Activated CD4-positive, CD25-positive, alpha-beta regulatory T cell (primary cell): ENCODE measurements around the gene EFHC1.

Experiments
- DNase-seq, 4 experiments: peaks; one replicate each; lab custom pipeline; 2025; lab: John Stamatoyannopoulos, UW

The EFHC1 gene

GRCh38 chr6:52518279-52518945, 98.3 kb downstream of the EFHC1 start:
- DNase-seq, result no peak

GRCh38 chr6:52519618-52520017, 99.5 kb downstream of the EFHC1 start:
- DNase-seq, result no peak

- no peak for DNase-seq
Measured at GRCh38 chr6:52522151-52522626, 102.0 kb downstream of the EFHC1 start.

GRCh38 chr6:52522655-52523054, 102.5 kb downstream of the EFHC1 start:
- no peak for DNase-seq

GRCh38 chr6:52523378-52524142, 103.4 kb downstream of the EFHC1 start:
- DNase-seq, result no peak

- no peak for DNase-seq
Measured at GRCh38 chr6:52524918-52525317, 104.8 kb downstream of the EFHC1 start.

GRCh38 chr6:52526634-52527033, 106.5 kb downstream of the EFHC1 start:
- DNase-seq, result no peak

- DNase-seq, result no peak
Measured at GRCh38 chr6:52527436-52527835, 107.3 kb downstream of the EFHC1 start.

- no peak for DNase-seq
Measured at GRCh38 chr6:52529311-52529710, 109.2 kb downstream of the EFHC1 start.

GRCh38 chr6:52530351-52530750, 110.2 kb downstream of the EFHC1 start:
- DNase-seq, result no peak

- no peak for DNase-seq
Measured at GRCh38 chr6:52531396-52531795, 111.3 kb downstream of the EFHC1 start.

- no peak for DNase-seq
Measured at GRCh38 chr6:52531834-52532233, 111.7 kb downstream of the EFHC1 start.

- no peak for DNase-seq
Measured at GRCh38 chr6:52532457-52532856, 112.3 kb downstream of the EFHC1 start.

- no peak for DNase-seq
Measured at GRCh38 chr6:52533491-52533890, 113.3 kb downstream of the EFHC1 start.

- DNase-seq, result no peak
Measured at GRCh38 chr6:52534363-52534762, 114.2 kb downstream of the EFHC1 start.

- DNase-seq, result no peak
Measured at GRCh38 chr6:52534966-52535390, 114.8 kb downstream of the EFHC1 start.

- no peak for DNase-seq
Measured at GRCh38 chr6:52535711-52536423, 115.7 kb downstream of the EFHC1 start.

- no peak for DNase-seq
Measured at GRCh38 chr6:52536424-52536916, 116.3 kb downstream of the EFHC1 start.

- no peak for DNase-seq
Measured at GRCh38 chr6:52537001-52537753, 117.0 kb downstream of the EFHC1 start.

- DNase-seq, result no peak
Measured at GRCh38 chr6:52538252-52538900, 118.2 kb downstream of the EFHC1 start.

- DNase-seq, result no peak
Measured at GRCh38 chr6:52538901-52539354, 118.8 kb downstream of the EFHC1 start.
